AG09319 (cell line): ENCODE results near the gene HAUS1.

Experiments
- DNase-seq: peaks from one replicate; pipeline ENCODE4 v3.0.0-alpha.2; 2010; ENCODE audit warnings: low read depth; ENCODE audit errors: extremely low read depth
- CTCF ChIP-seq: IDR thresholded peaks from 2 replicates; pipeline ENCODE4 v1.5.1; 2011; ENCODE audit warnings: low read depth, mild to moderate bottlenecking, inconsistent platforms, low read length, moderate library complexity

HAUS1 gene

GRCh38 chr18:46167971-46168370 lies 63.8 kb downstream of the HAUS1 start:
- no peak for DNase-seq
- no peak for TF ChIP-seq CTCF

DNA sequence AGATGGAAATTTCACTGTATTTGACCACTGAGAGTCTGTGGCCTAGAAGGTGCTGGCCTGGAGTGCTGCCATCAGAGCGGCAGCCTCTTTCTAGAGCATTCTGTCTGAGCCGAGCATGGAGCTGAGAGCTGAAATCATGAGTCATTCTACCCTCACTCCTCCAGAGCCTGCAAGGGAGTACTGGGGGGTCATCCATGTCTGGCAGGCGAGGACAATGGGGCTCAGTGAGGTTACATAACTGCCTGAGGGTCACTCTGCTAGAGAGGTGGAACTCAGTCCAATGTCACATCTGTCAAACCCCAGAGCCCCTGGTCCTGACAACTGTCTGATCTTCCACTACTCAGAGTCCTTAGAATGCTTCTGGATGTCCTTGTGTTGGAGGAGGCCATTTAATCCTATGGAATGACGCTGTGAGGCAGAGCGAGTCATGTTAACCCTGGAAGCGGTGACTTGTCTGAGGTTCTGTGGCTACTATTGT lies 65.3 kb downstream of the HAUS1 start:
- TF ChIP-seq CTCF: no peak
- DNase-seq: no peak

DNA sequence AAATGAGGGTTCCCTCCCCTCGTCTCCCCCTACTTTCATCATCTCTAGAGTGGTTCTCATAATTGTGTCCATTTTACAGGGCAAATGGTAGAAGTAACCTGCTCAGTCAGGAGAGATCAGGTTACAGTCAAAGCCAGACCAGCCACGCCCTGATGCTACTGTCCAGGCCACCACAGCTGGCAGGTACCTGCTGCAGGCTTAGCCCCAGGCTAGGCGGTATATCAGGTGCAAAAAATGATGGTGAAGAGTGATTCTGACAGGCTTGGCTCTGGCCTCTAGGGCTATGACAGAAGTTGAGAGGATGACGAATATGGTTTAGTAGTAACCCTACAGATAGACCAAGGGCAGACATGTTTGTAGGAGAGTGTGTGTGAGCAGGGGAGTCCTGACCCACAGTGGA lies 67.1 kb downstream of the HAUS1 start:
- TF ChIP-seq CTCF: no peak
- no peak for DNase-seq

GRCh38 chr18:46173393-46174341 lies 69.5 kb downstream of the HAUS1 start:
- peak; percentile 71 for DNase-seq
- TF ChIP-seq CTCF: peak; percentile 94

GRCh38 chr18:46174342-46175041 lies 70.3 kb downstream of the HAUS1 start:
- no peak for DNase-seq
- TF ChIP-seq CTCF: peak; percentile 8

GRCh38 chr18:46176001-46176400 lies 71.8 kb downstream of the HAUS1 start:
- TF ChIP-seq CTCF: no peak
- no peak for DNase-seq
